Heart left ventricle (tissue), 16 donors: Measurements from ENCODE around the gene HIRIP3. TPM values are rescaled to one million over a fixed set of nuclear protein-coding genes. Genes with fewer than 3 reads are reported as not detected.

Experiments
- ATAC-seq, 4 donors: fragments of 200-7000 bp; cut with Tn5 transposase; one replicate each; pipeline ENCODE4 v1.9.1; 2020 to 2022; ENCODE audit warnings: moderate library complexity in 4 of 4, mild to moderate bottlenecking in 3 of 4, moderate number of reproducible peaks in 1 of 4
- DNase-seq, 5 donors: peaks; one replicate each; pipeline ENCODE4 v3.0.0-alpha.2; 2020
- H3K27ac ChIP-seq, 12 donors: fragments of 200-600 bp; sonication (generic) in 4 of 12; one replicate each; pipeline versions ENCODE4 v1.5.0 to v1.8.0; 2016 to 2022; ENCODE audit warnings: mild to moderate bottlenecking in 2 of 12
- H3K27me3 ChIP-seq, 9 donors: fragments of 200-600 bp; sonication (generic) in 2 of 9; one replicate each; pipeline versions ENCODE4 v1.5.1 to v1.8.0; 2016 to 2022; ENCODE audit warnings: mild to moderate bottlenecking in 3 of 9
- H3K36me3 ChIP-seq, 9 donors: fragments of 200-600 bp; sonication (generic) in 2 of 9; one replicate each; pipeline versions ENCODE4 v1.5.0 to v1.8.0; 2018 to 2022; ENCODE audit warnings: mild to moderate bottlenecking in 2 of 9
- H3K4me1 ChIP-seq, 12 donors: fragments of 200-600 bp; sonication (generic) in 4 of 12; one replicate each; pipeline versions ENCODE4 v1.5.0 to v1.8.0; 2016 to 2022; ENCODE audit warnings: mild to moderate bottlenecking in 3 of 12
- H3K4me3 ChIP-seq, 12 donors: fragments of 200-600 bp; sonication (generic) in 4 of 12; one replicate each; pipeline versions ENCODE4 v1.5.0 to v1.8.0; 2017 to 2022; ENCODE audit warnings: mild to moderate bottlenecking in 9 of 12, moderate library complexity in 4 of 12
- H3K9me3 ChIP-seq, 12 donors: fragments of 200-600 bp; sonication (generic) in 4 of 12; one replicate each; pipeline versions ENCODE4 v1.5.0 to v1.8.0; 2016 to 2022; ENCODE audit warnings: mild to moderate bottlenecking in 1 of 12
- CTCF ChIP-seq, 12 donors: fragments of 200-600 bp; sonication (generic) in 4 of 12; IDR thresholded peaks; one replicate each; pipeline versions ENCODE4 v1.5.0 to v1.8.0; 2018 to 2022; ENCODE audit warnings: antibody characterized with exemption in 12 of 12, mild to moderate bottlenecking in 5 of 12
- POLR2A ChIP-seq, 2 donors: fragments of 450-650 bp; IDR thresholded peaks; one replicate each; pipeline ENCODE4 v1.6.1; 2017; ENCODE audit warnings: antibody characterized with exemption in 2 of 2, mild to moderate bottlenecking in 2 of 2, moderate library complexity in 2 of 2
- WGBS, 4 donors: extraction: QIAGEN DNeasy Blood & Tissue Kit in 2 of 4; methylation state at CpG; one replicate each; pipeline versions ENCODE4 v1.1.5 to v1.1.7; 2013 to 2018; 5-methylcytosine and 5-hydroxymethylcytosine counted together
- intact Hi-C, 10 donors: fragments of 100-400 bp; cut with DNase I; formaldehyde crosslinking; loops; one replicate each; pipeline versions ENCODE4 v1.11.1 to v1.14.2; 2022
- polyA plus RNA-seq, 2 donors: library from polyadenylated mRNA; stranded (reverse); fragments of 200-250 nt; gene quantifications; one replicate each; pipeline ENCODE4 v1.2.3, GENCODE V29; 2013
- total RNA-seq, 9 donors: library from RNA; depleted of rRNA in 2 of 9; stranded (reverse); fragments of >200 nt in 2 of 9; fragmentation: NEBNext Ultra II Directional in 3 of 9; extraction: Animal tissue kit (Norgen Biotek cat#: 25700) in 3 of 9; gene quantifications; one replicate each; pipeline versions ENCODE4 v1.1.0 to v1.2.4, GENCODE V29; 2016 to 2023
- donor health status: ischemic (EF 13 %, LVEDD 7.1; RV severe dilation, severe dysfunction).
- donor health status: healthy with polysubstance abuse.
- donor health status: DM: no; HTN: yes; CAD: no.
- donor health status: DM: no; HTN: no; CAD: no.
- donor health status: ischemic (EF 25% LVEDD 6.9; RV normal size, moderate dysfunction).
- donor health status: ischemic (EF 25% LVEDD 5.7; RV mildly dilated, moderate dysfunction).
- donor health status: healthy.
- donor health status: DM: yes; HTN: yes; CAD: no.
- donor health status: ischemic (EF 35%, LVEDD 5.7; RV mildly dilated, moderate dysfunction).
- donor health status: nonischemic (EF 11% LVEDD 7.7; RV severe dilation, severe dysfunction).
- donor health status: DM: yes; HTN: yes; CAD: no.
- donor health status: PGD.
- donor health status: ischemic (EF 29% LVEDD 5.4; RV normal size, mild dysfunction).
- donor health status: nonischemic (EF 23%, LVEDD 6.1; RV moderate dilation, normal function).

HIRIP3 gene
- total and polyA plus RNA-seq, 11 donors, result 13.3 to 27.4 (median 17.6) TPM

GRCh38 chr16:30033270-30033669 is 37.9 kb upstream of the HIRIP3 start:
- peaks cover 25 to 82% (median 65%) of the 10 kb centered on the region in 9 donors for H3K27me3 ChIP-seq
- H3K36me3 ChIP-seq, result no peaks in the 10 kb centered on the region
- H3K27ac ChIP-seq, result no peak overlapping the region
- no peak for ATAC-seq
- no peak overlapping the region for H3K4me3 ChIP-seq
- TF ChIP-seq CTCF (IDR thresholded peaks at IDR 0.05), result no peak
- no peak for TF ChIP-seq POLR2A (IDR thresholded peaks at IDR 0.05)
- intact Hi-C loops, result loop anchor here in 1 of 10 donors (10.0 kb wide), 1 partner anchor 62 kb away; the partner anchor contains the start of genes TBX6 and YPEL3
- DNase-seq, result no peak
- H3K4me1 ChIP-seq, result peaks cover 0 to 11% (median 0%) of the 10 kb centered on the region in 12 donors
- H3K9me3 ChIP-seq, result no peaks in the 10 kb centered on the region
- 76 to 85% (median 78%) methylated on average over 7 of the region's 7 CpGs for WGBS, 4 donors

GRCh38 chr16:30032083-30032819 is 36.8 kb upstream of the HIRIP3 start:
- Histone ChIP-seq H3K27me3 (peaks cover 25 to 86% (median 67%) of the 10 kb centered on the region in 9 donors), H3K9me3 (no peaks in the 10 kb centered on the region), H3K36me3 (no peaks in the 10 kb centered on the region), H3K27ac (no peak overlapping the region), H3K4me1 (peaks cover 0 to 11% (median 0%) of the 10 kb centered on the region in 12 donors), H3K4me3 (no peak overlapping the region)
- peak in 1 of 4 donors; percentile 29 for ATAC-seq
- no peak for DNase-seq
- WGBS, 4 donors, result 19 to 31% (median 26%) methylated on average over 11 to 12 of the region's 12 CpGs
- intact Hi-C loops, result loop anchor here in 1 of 10 donors (10.0 kb wide), 1 partner anchor 63 kb away; the partner anchor contains the start of genes TBX6 and YPEL3
- peak; percentile 38 to 63 (median 54) for TF ChIP-seq CTCF (IDR thresholded peaks at IDR 0.05)
- no peak for TF ChIP-seq POLR2A (IDR thresholded peaks at IDR 0.05)

- Histone ChIP-seq H3K4me3 (no peak overlapping the region), H3K9me3 (no peaks in the 10 kb centered on the region), H3K4me1 (peaks cover 0 to 11% (median 0%) of the 10 kb centered on the region in 12 donors), H3K27me3 (peaks cover 25 to 92% (median 67%) of the 10 kb centered on the region in 9 donors), H3K27ac (no peak overlapping the region), H3K36me3 (no peaks in the 10 kb centered on the region)
- 22 to 27% (median 22%) methylated on average over 11 of the region's 11 CpGs for WGBS, 4 donors
- DNase-seq (no peak), ATAC-seq (no peak)
- no peak for TF ChIP-seq POLR2A (IDR thresholded peaks at IDR 0.05)
- TF ChIP-seq CTCF (IDR thresholded peaks at IDR 0.05), result no peak
- intact Hi-C loops, result loop anchor here in 1 of 10 donors (10.0 kb wide), 1 partner anchor 63 kb away; the partner anchor contains the start of genes TBX6 and YPEL3
Measured at GRCh38 chr16:30031477-30031918, 36.1 kb upstream of the HIRIP3 start.

GRCh38 chr16:30030841-30031413 is 35.5 kb upstream of the HIRIP3 start, which contains the start of gene TLCD3B:
TLCD3B (minus strand) TSS chr16:30031271; CDS start chr16:30030527, 744 bp downstream.
- H3K9me3 ChIP-seq, result no peaks in the 10 kb centered on the region
- ATAC-seq, result no peak
- 1 to 5% (median 3%) methylated on average over 21 to 27 of the region's 27 CpGs for WGBS, 4 donors
- intact Hi-C loops, result loop anchor here in 1 of 10 donors (10.0 kb wide), 1 partner anchor 64 kb away; the partner anchor contains the start of genes TBX6 and YPEL3
- H3K27me3 ChIP-seq, result peaks cover 25 to 92% (median 67%) of the 10 kb centered on the region in 9 donors
- peaks cover 0 to 11% (median 0%) of the 10 kb centered on the region in 12 donors for H3K4me1 ChIP-seq
- H3K27ac ChIP-seq, result no peak within 1 kb of the TSS
- no peaks in the 10 kb centered on the region for H3K36me3 ChIP-seq
- peak within 1 kb of the TSS in 2 of 12 donors; percentile 8 to 18 for H3K4me3 ChIP-seq
- TF ChIP-seq CTCF (IDR thresholded peaks at IDR 0.05), result no peak
- peak in 1 of 5 donors; percentile 18 for DNase-seq
